ENCODE results near the gene BHLHA15. TPM values are rescaled to one million over a fixed set of nuclear protein-coding genes. Genes with fewer than 3 reads are reported as not detected.

Gene BHLHA15
- total and polyA plus RNA-seq, 2 of the 13 experiments (the other 11 are each of a cell fraction or from before 2014, with no cell fraction given) = 1.9 to 6.1 TPM

DNA sequence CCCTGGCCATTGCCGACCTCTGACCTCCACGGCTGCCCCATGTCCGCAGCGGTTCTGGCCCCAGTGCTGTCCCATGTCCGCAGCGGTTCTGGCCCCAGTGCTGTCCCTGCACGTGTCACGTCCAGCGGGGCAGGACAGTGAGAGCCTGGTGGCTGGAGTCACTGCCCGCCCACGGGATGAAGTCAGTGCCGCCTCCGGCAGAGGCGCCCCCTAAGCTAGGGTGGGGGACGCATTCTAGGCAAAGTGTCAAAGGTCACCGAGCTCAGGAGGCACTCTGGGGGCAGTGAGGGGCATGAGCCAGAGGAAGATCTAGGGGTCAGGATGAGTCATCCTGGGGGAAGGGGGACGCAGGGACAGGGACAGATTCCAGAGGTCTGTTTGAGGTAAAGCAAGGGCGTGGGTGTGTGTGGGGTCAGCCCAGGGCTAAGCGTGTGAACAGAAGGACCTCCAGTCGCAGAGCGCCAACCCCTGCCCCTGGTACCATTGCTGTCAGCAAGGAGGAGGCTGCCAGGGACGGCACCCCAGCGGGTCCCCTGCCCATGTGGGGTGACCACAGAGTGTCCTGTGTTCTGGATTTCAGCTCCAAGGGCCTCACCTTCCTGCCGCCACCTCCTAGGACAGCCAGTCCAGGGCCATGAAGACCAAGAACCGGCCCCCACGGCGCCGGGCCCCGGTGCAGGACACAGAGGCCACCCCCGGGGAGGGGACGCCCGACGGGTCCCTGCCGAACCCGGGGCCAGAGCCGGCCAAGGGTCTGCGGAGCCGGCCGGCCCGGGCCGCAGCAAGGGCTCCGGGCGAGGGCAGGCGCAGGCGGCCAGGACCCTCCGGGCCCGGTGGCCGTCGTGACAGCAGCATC lies 665 bp downstream of the BHLHA15 start (continued):
- TF ChIP-seq NFE2 (CRISPR knock-in tag; IDR thresholded peaks at IDR 0.05) (no peak; the same call in 1 of the 2 replicates), HOXA3 (CRISPR knock-in tag; IDR thresholded peaks at IDR 0.05) (peak; percentile 82), ZNF225 (CRISPR knock-in tag; IDR thresholded peaks at IDR 0.05) (0 out of 2 replicates have a peak, but pooled peaks have one; percentile 16), GPN1 (CRISPR knock-in tag; IDR thresholded peaks at IDR 0.05; ENCODE audit: borderline replicate concordance) (no peak), ZNF441 (CRISPR knock-in tag; IDR thresholded peaks at IDR 0.05; ENCODE audit: borderline replicate concordance) (no peak), DNMT3B (CRISPR knock-in tag; conservative IDR thresholded peaks at IDR 0.05) (no peak), ZNF772 (CRISPR knock-in tag; IDR thresholded peaks at IDR 0.05) (peak; percentile 31; the same call in 1 of the 2 replicates), POLR2AphosphoS5 (IDR thresholded peaks at IDR 0.05; ENCODE audit: low read depth, low read length) (no peak; the same call in 1 of the 2 replicates), ZNF354B (CRISPR knock-in tag; IDR thresholded peaks at IDR 0.05) (no peak), NCOR1 (IDR thresholded peaks at IDR 0.05; ENCODE audit: borderline replicate concordance, low read length) (peak; percentile 60; the same call in 1 of the 2 replicates), CBX2 (IDR thresholded peaks at IDR 0.05; ENCODE audit: low read depth, low read length) (no peak), CBX2 (CRISPR knock-in tag; IDR thresholded peaks at IDR 0.05; ENCODE audit: low read depth) (no peak), RXRA (CRISPR knock-in tag; IDR thresholded peaks at IDR 0.05) (peak; percentile 98), SOX6 (IDR thresholded peaks at IDR 0.05) (no peak), SOX6 (CRISPR knock-in tag; IDR thresholded peaks at IDR 0.05) (peak; percentile 79), MXD1 (CRISPR knock-in tag; IDR thresholded peaks at IDR 0.05) (peak; percentile 71; the same call in 1 of the 2 replicates), MIER3 (CRISPR knock-in tag; IDR thresholded peaks at IDR 0.05; ENCODE audit: borderline replicate concordance) (peak; percentile 46; the same call in 1 of the 2 replicates), BRD4 (CRISPR knock-in tag; IDR thresholded peaks at IDR 0.05) (peak; percentile 39; the same call in 1 of the 2 replicates), ZNF253 (CRISPR knock-in tag; IDR thresholded peaks at IDR 0.05; ENCODE audit: borderline replicate concordance) (no peak), PITX1 (CRISPR knock-in tag; IDR thresholded peaks at IDR 0.05) (peak; percentile 85; the same call in 1 of the 2 replicates)
- TF ChIP-seq, protein P1, sequence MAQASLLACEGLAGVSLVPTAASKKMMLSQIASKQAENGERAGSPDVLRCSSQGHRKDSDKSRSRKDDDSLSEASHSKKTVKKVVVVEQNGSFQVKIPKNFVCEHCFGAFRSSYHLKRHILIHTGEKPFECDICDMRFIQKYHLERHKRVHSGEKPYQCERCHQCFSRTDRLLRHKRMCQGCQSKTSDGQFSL (CRISPR knock-in tag; IDR thresholded peaks at IDR 0.05) = 0 out of 2 replicates have a peak, but pooled peaks have one; percentile 40
- TF ChIP-seq, protein P2, sequence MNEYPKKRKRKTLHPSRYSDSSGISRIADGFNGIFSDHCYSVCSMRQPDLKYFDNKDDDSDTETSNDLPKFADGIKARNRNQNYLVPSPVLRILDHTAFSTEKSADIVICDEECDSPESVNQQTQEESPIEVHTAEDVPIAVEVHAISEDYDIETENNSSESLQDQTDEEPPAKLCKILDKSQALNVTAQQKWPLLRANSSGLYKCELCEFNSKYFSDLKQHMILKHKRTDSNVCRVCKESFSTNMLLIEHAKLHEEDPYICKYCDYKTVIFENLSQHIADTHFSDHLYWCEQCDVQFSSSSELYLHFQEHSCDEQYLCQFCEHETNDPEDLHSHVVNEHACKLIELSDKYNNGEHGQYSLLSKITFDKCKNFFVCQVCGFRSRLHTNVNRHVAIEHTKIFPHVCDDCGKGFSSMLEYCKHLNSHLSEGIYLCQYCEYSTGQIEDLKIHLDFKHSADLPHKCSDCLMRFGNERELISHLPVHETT (CRISPR knock-in tag; conservative IDR thresholded peaks at IDR 0.05) = no peak
- TF ChIP-seq, protein P3, sequence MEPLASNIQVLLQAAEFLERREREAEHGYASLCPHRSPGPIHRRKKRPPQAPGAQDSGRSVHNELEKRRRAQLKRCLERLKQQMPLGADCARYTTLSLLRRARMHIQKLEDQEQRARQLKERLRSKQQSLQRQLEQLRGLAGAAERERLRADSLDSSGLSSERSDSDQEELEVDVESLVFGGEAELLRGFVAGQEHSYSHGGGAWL (CRISPR knock-in tag; IDR thresholded peaks at IDR 0.05) = peak; percentile 46; the same call in 1 of the 2 replicates
- TF ChIP-seq, protein P4, sequence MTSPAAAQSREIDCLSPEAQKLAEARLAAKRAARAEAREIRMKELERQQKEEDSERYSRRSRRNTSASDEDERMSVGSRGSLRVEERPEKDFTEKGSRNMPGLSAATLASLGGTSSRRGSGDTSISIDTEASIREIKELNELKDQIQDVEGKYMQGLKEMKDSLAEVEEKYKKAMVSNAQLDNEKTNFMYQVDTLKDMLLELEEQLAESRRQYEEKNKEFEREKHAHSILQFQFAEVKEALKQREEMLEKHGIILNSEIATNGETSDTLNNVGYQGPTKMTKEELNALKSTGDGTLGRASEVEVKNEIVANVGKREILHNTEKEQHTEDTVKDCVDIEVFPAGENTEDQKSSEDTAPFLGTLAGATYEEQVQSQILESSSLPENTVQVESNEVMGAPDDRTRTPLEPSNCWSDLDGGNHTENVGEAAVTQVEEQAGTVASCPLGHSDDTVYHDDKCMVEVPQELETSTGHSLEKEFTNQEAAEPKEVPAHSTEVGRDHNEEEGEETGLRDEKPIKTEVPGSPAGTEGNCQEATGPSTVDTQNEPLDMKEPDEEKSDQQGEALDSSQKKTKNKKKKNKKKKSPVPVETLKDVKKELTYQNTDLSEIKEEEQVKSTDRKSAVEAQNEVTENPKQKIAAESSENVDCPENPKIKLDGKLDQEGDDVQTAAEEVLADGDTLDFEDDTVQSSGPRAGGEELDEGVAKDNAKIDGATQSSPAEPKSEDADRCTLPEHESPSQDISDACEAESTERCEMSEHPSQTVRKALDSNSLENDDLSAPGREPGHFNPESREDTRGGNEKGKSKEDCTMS (CRISPR knock-in tag; conservative IDR thresholded peaks at IDR 0.05) = no peak

Measured in HepG2 (cell line).